Measurements from ENCODE around the gene EFCC1.

EFCC1 gene, protein sequence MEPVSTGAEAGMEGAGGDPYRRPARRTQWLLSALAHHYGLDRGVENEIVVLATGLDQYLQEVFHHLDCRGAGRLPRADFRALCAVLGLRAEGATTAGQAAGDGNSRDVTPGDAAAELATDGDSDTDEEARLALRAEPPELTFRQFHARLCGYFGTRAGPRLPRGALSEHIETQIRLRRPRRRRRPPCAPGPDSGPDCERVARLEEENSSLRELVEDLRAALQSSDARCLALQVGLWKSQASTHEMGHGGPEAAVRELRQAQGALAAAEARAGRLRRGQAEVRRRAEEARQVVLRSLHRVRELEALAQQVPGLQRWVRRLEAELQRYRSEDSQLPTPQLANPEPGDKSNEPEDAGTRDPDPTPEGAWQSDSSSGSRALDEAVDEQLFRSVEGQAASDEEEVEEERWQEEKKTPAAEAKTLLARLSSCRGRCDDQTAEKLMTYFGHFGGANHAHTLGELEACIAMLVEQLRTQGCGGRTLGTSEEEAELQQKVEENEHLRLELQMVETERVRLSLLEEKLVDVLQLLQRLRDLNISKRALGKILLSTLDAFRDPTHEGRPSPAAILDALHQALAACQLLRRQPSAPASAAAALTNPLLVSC

DNA sequence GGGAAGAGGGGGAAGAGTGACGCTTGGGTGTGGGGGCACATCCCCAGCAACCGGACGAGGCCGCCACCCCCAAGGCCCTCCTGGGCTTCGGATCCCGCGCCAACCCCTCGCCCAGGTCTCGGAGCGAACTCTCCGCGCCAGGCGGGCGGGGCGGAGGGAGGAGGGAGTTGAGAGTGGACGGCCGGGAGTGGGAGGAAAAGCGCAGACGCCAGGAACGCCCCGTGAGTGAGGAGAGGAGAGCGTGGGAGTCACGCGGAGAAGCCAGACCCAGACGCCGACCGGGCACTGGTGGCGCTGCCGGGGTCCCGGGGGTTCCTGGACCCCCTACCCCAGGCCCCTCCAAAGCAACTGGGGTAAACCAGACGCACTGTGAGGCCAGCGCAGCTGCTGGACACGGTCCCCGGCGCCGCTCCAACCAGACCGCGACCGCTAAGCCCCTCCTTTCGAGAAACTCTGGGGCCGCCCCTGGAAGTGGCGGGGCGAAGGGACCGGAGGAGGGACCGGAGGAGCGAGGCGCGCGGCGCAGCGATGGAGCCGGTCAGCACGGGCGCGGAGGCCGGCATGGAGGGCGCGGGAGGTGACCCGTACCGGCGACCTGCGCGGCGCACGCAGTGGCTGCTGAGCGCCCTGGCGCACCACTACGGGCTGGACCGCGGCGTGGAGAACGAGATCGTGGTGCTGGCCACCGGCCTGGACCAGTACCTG, at the start of gene EFCC1:
TSS of gene EFCC1 (plus strand) at position 204 of the 705 bp plus-strand sequence. CDS start at position 529, 325 bp downstream.
- TF ChIP-seq, protein P1, sequence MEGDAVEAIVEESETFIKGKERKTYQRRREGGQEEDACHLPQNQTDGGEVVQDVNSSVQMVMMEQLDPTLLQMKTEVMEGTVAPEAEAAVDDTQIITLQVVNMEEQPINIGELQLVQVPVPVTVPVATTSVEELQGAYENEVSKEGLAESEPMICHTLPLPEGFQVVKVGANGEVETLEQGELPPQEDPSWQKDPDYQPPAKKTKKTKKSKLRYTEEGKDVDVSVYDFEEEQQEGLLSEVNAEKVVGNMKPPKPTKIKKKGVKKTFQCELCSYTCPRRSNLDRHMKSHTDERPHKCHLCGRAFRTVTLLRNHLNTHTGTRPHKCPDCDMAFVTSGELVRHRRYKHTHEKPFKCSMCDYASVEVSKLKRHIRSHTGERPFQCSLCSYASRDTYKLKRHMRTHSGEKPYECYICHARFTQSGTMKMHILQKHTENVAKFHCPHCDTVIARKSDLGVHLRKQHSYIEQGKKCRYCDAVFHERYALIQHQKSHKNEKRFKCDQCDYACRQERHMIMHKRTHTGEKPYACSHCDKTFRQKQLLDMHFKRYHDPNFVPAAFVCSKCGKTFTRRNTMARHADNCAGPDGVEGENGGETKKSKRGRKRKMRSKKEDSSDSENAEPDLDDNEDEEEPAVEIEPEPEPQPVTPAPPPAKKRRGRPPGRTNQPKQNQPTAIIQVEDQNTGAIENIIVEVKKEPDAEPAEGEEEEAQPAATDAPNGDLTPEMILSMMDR (conservative IDR thresholded peaks at IDR 0.05; ENCODE audit: low read length) = no peak
- no peak within 1 kb of the TSS for H3K4me3 ChIP-seq (ENCODE audit: low read length)
- DNase-seq (ENCODE audit: low read depth) = no peak

DNA sequence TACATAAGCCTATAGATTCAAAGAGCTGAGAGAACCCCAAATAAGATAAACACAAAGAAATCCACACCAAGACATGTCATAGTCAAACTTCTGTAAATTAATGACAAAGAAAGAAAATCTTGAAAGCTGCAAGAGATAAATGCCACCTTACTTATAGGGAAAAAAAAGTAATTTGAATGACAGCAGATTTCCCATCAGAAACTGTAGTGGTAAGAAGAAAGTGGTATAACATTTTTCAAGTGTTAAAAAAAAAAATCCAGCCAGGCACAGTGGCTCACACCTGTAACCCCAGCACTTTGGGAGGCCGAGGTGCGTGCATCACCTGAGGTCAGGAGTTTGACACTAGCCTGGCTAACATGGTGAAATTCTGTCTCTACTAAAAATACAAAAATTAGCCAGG, 44.7 kb upstream of the EFCC1 start:
- no peak for DNase-seq (ENCODE audit: low read depth)
- TF ChIP-seq, protein P1 (conservative IDR thresholded peaks at IDR 0.05; ENCODE audit: low read length) = no peak
- H3K4me3 ChIP-seq (ENCODE audit: low read length) = no peak overlapping the region

DNA sequence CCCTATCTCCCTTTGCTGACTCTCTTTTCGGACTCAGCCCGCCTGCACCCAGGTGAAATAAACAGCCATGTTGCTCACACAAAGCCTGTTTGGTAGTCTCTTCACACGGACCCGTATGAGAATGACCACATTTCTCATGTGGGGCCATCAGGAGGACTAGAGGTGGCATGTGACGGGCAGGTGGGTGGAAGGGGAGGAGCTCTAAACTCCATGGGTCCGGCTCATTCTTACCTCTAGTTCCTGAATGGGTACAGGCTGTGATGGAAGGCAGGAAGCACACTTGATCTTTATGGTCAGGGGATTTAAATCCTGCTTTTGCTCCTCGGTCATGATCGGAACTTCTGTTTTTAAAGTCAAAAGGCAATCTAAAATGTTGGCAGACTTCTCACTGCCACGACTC, 35.8 kb upstream of the EFCC1 start:
- DNase-seq (ENCODE audit: low read depth) = no peak
- H3K4me3 ChIP-seq (ENCODE audit: low read length) = no peak overlapping the region
- TF ChIP-seq, protein P1 (conservative IDR thresholded peaks at IDR 0.05; ENCODE audit: low read length) = no peak

DNA sequence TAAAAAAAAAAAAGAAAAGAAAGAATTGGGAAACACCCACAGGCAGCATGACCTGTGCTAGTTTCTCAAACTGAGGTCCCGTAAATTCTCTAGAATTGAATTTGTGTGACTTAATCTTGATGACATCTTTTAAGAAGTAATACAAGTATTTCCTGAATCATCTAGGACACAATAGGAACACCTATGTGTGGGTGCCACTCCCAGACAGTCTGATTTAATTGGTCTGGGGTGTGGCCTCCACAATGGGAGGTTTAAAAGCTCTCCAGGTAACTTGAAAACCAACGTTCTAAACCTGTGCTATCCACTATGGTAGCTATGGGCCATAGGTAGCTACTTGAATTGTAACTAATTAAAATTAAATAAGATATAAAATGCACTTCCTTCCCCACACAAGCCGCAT, 35.3 kb upstream of the EFCC1 start:
- no peak overlapping the region for H3K4me3 ChIP-seq (ENCODE audit: low read length)
- TF ChIP-seq, protein P1 (conservative IDR thresholded peaks at IDR 0.05; ENCODE audit: low read length) = no peak
- no peak for DNase-seq (ENCODE audit: low read depth)

DNA sequence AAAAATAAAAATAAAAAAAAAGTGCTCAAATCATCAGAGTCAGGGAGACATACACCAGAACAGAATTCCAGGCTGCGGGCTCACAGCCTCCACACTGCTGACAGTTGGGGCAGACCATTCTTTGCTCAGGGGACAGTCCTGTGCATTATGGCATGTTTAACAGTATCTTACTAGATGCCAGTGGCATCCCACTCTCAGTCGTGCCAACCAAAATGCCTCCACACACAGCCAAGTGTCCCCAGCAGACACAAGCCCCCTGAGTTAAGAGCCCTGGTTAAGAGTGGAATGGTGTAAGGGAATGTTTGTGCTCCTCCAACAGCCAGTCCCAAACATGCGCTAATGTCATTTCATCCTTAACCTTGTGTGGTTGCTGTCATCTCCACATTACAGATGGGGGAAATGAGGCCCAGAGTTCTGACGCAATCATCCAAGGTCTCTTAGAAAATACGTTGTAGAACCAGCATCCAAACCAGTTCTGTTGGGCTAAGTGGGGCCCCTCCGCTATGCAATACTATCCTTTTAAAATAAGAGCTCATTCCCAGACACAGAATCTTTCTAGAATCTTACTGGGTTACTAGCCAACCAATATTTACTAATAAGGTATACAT, 33.3 kb upstream of the EFCC1 start:
- TF ChIP-seq, protein P1 (conservative IDR thresholded peaks at IDR 0.05; ENCODE audit: low read length) = no peak
- no peak for DNase-seq (ENCODE audit: low read depth)
- no peak overlapping the region for H3K4me3 ChIP-seq (ENCODE audit: low read length)

DNA sequence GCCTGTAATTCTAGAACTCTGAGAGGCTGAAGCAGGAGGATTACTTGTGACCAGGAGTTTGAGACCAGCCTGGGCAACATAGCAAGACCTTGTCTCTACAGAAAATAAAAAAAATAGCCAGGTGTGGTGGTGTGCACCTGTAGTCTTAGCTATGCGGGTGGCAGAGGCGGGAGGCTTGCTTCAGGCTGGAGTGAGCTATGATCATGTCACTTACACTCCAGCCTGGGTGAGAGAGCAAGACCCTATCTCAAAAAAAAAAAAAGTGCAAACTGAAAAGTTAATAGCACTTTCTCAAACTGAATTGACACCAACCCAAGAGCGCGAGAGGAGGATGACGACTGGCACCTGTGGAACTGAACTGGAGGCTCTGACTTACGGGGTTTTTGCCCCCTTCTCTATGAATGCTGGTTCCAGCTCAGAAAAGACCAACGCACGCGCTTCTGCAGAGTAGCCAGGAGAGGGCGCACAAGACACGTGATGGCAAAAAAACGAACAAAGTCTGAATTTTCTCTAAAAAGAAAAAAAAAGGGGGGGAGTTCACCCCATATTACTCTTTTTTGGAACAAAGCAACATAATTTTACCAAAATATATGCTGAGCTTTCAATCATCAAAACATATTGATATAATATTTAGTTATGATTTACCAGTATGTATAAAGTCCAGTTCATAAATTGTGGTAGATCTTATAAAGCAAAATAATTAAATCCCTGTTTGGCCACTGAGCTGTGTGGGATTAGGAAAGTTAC, 30.9 kb upstream of the EFCC1 start:
- DNase-seq (ENCODE audit: low read depth) = peak; percentile 36
- TF ChIP-seq, protein P1 (conservative IDR thresholded peaks at IDR 0.05; ENCODE audit: low read length) = peak; percentile 97
- H3K4me3 ChIP-seq (ENCODE audit: low read length) = no peak overlapping the region
